ENCODE results near the gene SYNE4.

DNA sequence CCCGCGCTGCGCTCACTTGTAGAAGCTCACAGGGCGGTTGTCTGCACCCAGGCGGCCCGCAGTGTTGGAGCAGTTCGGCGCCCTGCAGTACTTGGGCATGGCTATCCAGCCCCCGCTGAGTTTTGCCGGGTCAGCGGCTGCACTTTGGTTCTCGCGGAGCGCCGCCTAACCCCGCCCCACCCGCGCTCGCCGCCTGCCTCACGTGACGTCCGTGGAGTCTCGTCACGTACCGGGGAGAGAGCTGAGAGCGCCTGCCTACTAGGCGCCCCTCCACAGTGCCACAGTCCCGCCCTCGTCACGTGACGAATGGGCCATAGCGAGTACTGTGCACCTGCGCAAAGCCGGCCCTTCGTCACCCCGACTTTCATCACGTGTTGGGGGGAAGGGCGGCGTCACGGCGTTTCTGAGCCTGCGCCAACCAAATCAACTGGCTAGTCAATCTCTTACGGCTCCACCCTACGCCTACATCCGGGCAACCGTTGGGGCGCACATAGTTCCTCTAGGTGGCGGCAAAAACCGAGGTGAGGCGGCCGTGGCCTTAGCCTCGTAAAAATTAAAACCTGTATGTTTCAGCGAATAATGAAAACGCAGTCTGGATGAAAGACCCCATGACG, 45.6 kb upstream of the SYNE4 start, which contains the start of gene THAP8:
- TF ChIP-seq, protein P1, sequence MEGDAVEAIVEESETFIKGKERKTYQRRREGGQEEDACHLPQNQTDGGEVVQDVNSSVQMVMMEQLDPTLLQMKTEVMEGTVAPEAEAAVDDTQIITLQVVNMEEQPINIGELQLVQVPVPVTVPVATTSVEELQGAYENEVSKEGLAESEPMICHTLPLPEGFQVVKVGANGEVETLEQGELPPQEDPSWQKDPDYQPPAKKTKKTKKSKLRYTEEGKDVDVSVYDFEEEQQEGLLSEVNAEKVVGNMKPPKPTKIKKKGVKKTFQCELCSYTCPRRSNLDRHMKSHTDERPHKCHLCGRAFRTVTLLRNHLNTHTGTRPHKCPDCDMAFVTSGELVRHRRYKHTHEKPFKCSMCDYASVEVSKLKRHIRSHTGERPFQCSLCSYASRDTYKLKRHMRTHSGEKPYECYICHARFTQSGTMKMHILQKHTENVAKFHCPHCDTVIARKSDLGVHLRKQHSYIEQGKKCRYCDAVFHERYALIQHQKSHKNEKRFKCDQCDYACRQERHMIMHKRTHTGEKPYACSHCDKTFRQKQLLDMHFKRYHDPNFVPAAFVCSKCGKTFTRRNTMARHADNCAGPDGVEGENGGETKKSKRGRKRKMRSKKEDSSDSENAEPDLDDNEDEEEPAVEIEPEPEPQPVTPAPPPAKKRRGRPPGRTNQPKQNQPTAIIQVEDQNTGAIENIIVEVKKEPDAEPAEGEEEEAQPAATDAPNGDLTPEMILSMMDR (tag by site-specific recombination; IDR thresholded peaks at IDR 0.05), result peak; percentile 92
- TF ChIP-seq ZNF324 (tag by site-specific recombination; IDR thresholded peaks at IDR 0.05), result no peak; the same call in none of the 2 replicates
- TF ChIP-seq, protein P2, sequence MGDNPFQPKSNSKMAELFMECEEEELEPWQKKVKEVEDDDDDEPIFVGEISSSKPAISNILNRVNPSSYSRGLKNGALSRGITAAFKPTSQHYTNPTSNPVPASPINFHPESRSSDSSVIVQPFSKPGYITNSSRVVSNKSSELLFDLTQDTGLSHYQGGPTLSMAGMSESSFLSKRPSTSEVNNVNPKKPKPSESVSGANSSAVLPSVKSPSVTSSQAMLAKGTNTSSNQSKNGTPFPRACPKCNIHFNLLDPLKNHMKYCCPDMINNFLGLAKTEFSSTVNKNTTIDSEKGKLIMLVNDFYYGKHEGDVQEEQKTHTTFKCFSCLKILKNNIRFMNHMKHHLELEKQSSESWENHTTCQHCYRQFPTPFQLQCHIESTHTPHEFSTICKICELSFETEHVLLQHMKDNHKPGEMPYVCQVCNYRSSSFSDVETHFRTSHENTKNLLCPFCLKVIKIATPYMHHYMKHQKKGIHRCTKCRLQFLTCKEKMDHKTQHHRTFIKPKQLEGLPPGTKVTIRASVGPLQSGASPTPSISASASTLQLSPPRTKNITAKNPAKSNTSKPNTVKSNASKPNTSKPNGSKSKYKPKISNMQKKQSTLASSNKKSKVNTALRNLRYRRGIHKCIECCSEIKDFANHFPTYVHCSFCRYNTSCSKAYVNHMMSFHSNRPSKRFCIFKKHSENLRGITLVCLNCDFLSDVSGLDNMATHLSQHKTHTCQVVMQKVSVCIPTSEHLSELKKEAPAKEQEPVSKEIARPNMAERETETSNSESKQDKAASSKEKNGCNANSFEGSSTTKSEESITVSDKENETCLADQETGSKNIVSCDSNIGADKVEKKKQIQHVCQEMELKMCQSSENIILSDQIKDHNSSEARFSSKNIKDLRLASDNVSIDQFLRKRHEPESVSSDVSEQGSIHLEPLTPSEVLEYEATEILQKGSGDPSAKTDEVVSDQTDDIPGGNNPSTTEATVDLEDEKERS (tag by site-specific recombination; IDR thresholded peaks at IDR 0.05), result no peak
- TF ChIP-seq ZNF175 (tag by site-specific recombination; IDR thresholded peaks at IDR 0.05), result no peak

Measured in HEK293 (cell line).